Tibial nerve (tissue), 4 donors: ENCODE measurements around the gene NAA40.

Experiments used
- CTCF ChIP-seq, 5 experiments: fragments of 200-600 bp in 3 of 5; fragments of 450-650 bp in 2 of 5; sonication (generic) in 3 of 5; IDR thresholded peaks; one replicate each; pipeline ENCODE4 v1.5.1; 2016 to 2019; ENCODE audit warnings: antibody characterized with exemption in 5 of 5, mild to moderate bottlenecking in 3 of 5, moderate library complexity in 2 of 5
- EP300 ChIP-seq, 2 donors: sonication (generic); formaldehyde crosslinking; IDR thresholded peaks; one replicate each; pipeline ENCODE4 v1.6.1; 2017; ENCODE audit warnings: antibody characterized with exemption in 2 of 2, mild to moderate bottlenecking in 1 of 2
- POLR2A ChIP-seq, 2 donors: fragments of 450-650 bp; IDR thresholded peaks; one replicate each; pipeline ENCODE4 v1.6.1; 2017; ENCODE audit warnings: antibody characterized with exemption in 2 of 2, mild to moderate bottlenecking in 2 of 2, moderate library complexity in 2 of 2

- TF ChIP-seq CTCF (IDR thresholded peaks at IDR 0.05): no peak
- TF ChIP-seq EP300 (IDR thresholded peaks at IDR 0.05): no peak
- TF ChIP-seq POLR2A (IDR thresholded peaks at IDR 0.05): no peak
Observed at GRCh38 chr11:63933459-63933858, 5.3 kb upstream of the NAA40 start.
